Measurements from ENCODE around the gene DDX51.

DNA sequence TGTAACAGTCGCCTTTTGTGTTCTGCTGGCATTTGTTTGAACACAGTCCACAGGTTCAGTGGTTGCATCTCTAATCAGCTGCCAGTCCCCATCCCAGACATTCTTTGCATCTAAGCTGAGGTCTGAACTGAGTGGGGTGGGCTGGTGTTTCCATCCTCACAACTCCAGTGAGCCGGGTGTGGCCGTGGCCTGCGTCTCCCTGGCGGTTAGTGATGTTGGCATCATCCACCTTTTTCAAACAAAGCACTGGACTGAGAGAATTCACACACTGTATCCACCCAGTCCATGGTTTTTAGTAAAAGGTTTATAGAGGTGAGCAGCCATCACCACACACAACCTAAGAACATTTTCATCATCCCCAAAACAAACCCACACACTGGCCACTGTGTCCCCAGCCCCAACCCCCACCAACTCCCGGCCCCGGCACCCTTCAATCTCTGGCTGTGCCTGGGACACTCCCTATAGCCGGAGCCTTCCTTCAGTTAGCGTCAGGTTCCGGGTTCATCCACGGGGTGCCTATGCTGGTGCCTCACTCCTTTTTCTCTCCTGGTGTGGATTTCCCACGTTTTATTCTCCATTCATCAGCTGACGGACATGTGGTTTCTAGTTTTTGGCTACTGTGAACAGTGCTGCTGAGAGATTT is 6.5 kb downstream of the DDX51 start:
- no peak for TF ChIP-seq EP300 (IDR thresholded peaks at IDR 0.05; ENCODE audit: borderline replicate concordance)
- TF ChIP-seq REST (IDR thresholded peaks at IDR 0.05; ENCODE audit: low read depth) = no peak
- TF ChIP-seq TCF12 (IDR thresholded peaks at IDR 0.05; ENCODE audit: low read depth) = no peak
- no peak for TF ChIP-seq RAD21 (IDR thresholded peaks at IDR 0.05; ENCODE audit: low read depth)
- TF ChIP-seq, protein P1, sequence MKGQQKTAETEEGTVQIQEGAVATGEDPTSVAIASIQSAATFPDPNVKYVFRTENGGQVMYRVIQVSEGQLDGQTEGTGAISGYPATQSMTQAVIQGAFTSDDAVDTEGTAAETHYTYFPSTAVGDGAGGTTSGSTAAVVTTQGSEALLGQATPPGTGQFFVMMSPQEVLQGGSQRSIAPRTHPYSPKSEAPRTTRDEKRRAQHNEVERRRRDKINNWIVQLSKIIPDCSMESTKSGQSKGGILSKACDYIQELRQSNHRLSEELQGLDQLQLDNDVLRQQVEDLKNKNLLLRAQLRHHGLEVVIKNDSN (IDR thresholded peaks at IDR 0.05) = no peak
